SH-SY5Y (cell line): ENCODE measurements around the gene CCDC81.

Experiments
- GATA2 ChIP-seq: IDR thresholded peaks from 2 replicates; pipeline ENCODE4 v1.6.1; 2011; ENCODE audit warnings: mild to moderate bottlenecking, low read depth, low read length
- GATA3 ChIP-seq: IDR thresholded peaks from 2 replicates; pipeline ENCODE4 v1.6.1; 2011; ENCODE audit warnings: low read depth, mild to moderate bottlenecking, low read length, moderate library complexity

- TF ChIP-seq GATA3 = no peak
- TF ChIP-seq GATA2 = no peak
Measured at GRCh38 chr11:86421946-86422345, 47.3 kb downstream of the CCDC81 start.
